GM18505 (cell line): ENCODE data around the gene ACVR1B.

Source experiments
- ATAC-seq: cut with Tn5 transposase; IDR thresholded peaks from one replicate; pipeline ENCODE4 v1.9.1; 2021; ENCODE audit not compliant: unreplicated experiment
- POLR2A ChIP-seq: IDR thresholded peaks from 4 replicates; pipeline ENCODE4 v1.6.1; 2011; ENCODE audit warnings: borderline replicate concordance; ENCODE audit not compliant: insufficient read depth, insufficient read length; ENCODE audit errors: extremely low read depth

The ACVR1B gene

GRCh38 chr12:51922762-51923505, 28.6 kb upstream of the ACVR1B start:
- TF ChIP-seq POLR2A = no peak

GRCh38 chr12:51923506-51924365, 27.8 kb upstream of the ACVR1B start:
- ATAC-seq = no peak
- no peak for TF ChIP-seq POLR2A

More at GRCh38 chr12:51922762-51923505, 28.6 kb upstream of the ACVR1B start:
- no peak for ATAC-seq

- ATAC-seq = no peak
Measured at GRCh38 chr12:51924551-51925319, 26.8 kb upstream of the ACVR1B start.

GRCh38 chr12:51925346-51926063, 26.0 kb upstream of the ACVR1B start:
- ATAC-seq = no peak
- no peak for TF ChIP-seq POLR2A

More at GRCh38 chr12:51924551-51925319, 26.8 kb upstream of the ACVR1B start:
- TF ChIP-seq POLR2A = no peak

DNA sequence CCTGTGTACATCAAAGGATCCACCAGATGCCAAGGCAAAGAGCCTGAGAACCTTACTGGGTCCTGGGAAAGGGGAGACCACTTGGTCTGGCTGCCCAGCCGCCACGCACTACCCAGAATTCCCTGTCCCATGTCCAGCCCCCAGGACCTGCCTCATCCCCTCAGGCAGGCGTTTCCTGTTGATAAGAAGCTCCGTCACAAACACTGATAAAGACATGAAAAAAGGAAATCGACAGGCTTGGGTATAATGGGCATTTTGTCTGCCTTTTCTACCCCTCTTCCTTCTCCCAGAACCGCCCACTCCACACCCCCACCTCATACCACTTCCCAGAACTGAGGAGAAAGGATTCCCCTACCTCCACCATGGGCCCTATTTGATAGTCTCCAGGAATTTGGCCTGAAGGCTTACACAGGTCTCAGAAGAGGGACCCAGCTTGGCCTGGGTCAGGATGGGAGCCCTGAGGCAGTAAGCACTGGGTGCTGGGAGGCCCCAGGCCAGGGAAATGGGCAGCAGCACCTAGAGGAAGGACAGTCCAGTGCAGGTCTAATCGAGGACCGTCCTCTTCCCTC, 25.4 kb upstream of the ACVR1B start:
- ATAC-seq = no peak
- no peak for TF ChIP-seq POLR2A

DNA sequence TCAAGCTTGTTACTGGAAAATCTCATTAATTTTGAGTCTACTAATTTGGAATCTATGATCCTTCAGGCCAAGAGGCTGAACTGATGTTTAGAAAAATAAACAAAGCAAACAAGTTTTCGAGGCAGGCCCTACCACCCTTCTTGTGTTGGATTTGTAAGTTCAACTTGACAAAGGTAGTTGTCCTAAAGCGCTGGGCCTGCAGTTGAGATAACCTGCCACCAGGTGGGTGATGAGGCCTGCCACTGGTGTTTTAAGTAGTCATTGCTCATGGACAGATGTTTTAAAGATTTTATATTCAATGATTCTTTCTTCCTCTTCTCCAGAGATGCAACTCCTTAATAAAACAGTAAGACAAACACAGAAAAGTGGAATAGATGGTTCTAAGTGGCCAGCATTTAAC, 24.8 kb upstream of the ACVR1B start:
- no peak for ATAC-seq
- TF ChIP-seq POLR2A = no peak

DNA sequence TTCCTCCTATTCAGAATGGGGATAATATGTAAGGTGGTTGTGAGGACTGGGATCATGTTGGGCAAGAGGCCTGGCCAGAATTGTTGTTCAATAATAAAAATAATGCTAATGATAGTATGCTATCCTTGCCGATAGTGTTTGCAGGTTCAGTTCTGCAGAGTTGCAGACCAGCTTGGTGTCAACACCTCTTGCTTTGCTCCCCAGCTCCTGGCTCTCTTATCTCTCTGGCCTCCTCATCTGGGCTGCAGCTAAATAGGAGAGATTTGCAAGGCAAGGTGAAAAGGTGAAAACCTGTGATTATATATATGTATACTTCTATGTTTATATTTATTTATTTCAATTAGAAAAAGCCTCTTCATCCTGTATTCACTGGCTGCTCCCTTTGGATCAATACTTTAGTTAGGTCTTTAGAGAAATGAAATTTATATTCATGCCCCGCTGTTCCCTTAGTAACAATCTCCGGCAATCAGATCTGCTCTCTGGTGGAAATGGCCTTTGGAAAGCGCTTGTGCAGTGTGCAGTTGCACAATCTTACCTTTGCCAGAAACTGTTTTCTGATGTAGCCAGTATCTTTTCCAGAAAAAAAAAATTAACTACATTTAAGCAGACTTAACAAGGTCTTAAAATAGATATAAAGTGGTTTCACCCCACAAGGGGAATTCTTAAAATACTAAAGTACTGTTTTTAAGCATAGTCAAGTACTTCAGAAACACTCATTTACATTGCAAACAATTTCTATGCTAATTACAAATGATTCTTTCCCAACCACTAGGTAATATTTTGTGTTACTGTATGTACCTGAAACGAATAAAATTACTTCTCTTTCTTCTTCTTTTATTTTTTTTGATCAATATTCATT, 19.1 kb upstream of the ACVR1B start:
- no peak for ATAC-seq
- TF ChIP-seq POLR2A = no peak

DNA sequence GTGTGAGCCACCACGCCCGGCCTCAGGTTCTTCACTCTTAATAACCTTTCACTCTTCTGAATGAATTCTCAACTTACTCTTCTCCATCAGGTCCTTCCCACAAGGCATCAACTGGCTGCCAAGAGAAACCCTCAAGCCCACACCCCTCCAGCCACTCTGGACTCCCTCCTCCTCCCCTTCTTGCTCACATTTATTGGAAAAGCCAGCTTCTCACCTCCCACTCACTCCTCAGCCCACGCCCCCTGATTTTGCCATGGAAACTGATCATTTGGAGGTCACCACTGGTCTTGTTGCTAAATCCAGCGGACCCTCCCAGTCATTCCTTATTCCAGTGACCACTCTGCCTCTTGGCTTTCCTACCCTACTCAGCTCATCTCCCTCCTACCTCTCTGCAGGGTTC, 17.4 kb upstream of the ACVR1B start:
- no peak for ATAC-seq
- no peak for TF ChIP-seq POLR2A

DNA sequence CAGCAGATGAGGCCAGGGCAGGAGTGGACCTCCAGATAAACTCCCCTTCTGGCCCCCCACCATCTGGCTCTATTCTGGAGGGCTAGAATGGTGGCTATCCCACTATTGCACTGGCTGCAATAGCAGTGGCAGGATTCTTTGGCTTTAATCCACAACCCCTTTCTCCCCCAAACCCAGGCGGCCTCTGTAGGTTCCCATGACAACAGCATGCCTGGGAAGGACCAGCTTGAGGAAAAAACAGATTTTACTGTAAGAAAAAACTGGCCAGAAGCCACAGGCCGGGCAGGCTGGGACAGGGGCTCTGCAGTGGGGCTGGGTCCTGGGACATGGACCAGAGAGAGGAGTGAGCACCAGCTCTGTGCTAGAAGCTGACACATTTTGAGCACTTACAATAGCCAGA, 13.6 kb upstream of the ACVR1B start:
- ATAC-seq = no peak
- TF ChIP-seq POLR2A = no peak

DNA sequence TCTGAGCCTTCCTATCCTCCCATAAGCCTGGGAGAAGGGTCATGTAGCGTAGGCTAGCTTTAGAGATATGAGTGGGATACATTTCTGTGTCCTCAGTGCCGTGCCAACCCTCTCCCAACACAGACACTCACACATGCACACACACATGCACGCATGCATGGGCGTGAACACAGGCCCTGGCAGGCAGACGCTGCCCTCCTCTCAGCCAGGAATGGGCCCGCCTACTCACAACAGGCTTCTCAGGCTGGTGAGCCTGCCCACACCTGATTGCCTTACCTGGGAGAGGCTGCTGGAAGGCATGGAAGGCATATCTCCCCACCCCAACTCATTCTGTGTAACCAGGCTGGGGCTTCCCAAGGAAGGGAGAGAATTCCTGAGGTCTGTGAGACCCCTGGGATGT, 12.8 kb upstream of the ACVR1B start:
- ATAC-seq = no peak
- no peak for TF ChIP-seq POLR2A

DNA sequence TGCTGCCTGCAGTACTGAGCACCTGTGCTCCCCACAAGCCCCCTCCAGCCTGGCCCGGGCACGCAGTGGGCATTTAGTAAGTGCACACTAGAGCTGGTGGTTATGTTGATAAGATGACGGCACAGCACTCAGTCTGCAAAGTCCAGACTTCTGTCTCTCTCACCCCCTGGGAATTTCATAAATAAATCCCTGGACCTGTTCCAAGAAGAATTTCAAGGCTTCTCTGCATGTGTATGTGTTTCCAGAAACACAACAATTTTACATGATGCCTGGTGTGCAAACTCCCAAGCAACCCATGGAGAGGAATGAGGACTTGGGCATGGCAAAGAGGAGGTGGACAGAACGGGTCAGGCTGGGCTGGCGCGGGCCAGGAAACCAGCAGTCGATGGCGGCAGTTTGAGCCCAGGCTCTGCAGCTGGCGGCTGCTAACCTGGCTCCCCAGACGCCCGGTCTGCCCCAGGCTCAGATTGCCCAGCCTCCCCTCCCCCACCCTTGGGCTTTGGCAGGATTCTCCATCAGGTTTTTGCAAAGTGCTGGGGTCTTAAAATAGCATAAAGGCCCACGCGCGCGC, 10.4 kb upstream of the ACVR1B start:
- TF ChIP-seq POLR2A = no peak
- no peak for ATAC-seq
